MG63 (cell line): Measurements from ENCODE around the gene MACROD2. TPM values are rescaled to one million over a fixed set of nuclear protein-coding genes. Genes with fewer than 3 reads are reported as not detected.
A peak's percentile ranks its signal among the peaks of the same experiment; 100 is the strongest.

ENCODE experiments used
- DNase-seq: peaks from one replicate; pipeline ENCODE4 v3.0.0-alpha.2; 2020
- H3K27me3 ChIP-seq: fragments of 250-450 bp; sonication (Bioruptor Pico); 2 replicates; pipeline ENCODE4 v1.5.1; 2020; ENCODE audit warnings: mild to moderate bottlenecking, moderate library complexity
- H3K36me3 ChIP-seq: fragments of 250-450 bp; sonication (Bioruptor Pico); 2 replicates; pipeline ENCODE4 v1.5.1; 2020; ENCODE audit warnings: mild to moderate bottlenecking, moderate library complexity
- H3K4me3 ChIP-seq: fragments of 250-450 bp; sonication (Bioruptor Pico); 2 replicates; pipeline ENCODE4 v1.5.1; 2020; ENCODE audit warnings: mild to moderate bottlenecking, moderate library complexity
- H3K9me3 ChIP-seq: fragments of 250-450 bp; sonication (Bioruptor Pico); 2 replicates; pipeline ENCODE4 v1.5.1; 2020; ENCODE audit warnings: mild to moderate bottlenecking, moderate library complexity
- total RNA-seq: library from RNA; depleted of rRNA; stranded (reverse); fragments of >200 nt; shearing (Covaris generic); gene quantifications from 2 replicates; pipeline ENCODE4 v1.2.3, GENCODE V29; 2014; ENCODE audit warnings: low replicate concordance

The MACROD2 gene
- total RNA-seq, 1 experiment from 2014 or later, result 0.66 TPM

DNA sequence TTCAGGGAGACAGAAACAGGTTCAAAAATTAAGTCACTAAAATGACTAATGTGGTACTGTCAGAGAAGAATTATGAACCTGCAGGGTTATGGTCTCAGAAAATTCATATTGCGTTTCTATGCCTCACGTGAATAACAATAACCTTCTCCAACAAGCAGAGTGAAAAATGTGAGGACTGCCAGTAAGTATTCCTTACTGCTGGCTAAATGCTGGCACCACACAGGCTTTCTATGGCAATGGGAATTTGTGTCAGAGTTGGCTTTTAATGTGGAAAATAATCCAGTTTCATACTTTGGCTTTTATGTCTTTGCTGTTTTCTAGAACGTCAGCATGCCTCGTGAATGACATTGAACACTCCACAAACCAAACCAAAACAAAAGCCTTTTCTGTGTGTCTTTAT, 1922.0 kb downstream of the MACROD2 start:
- Histone ChIP-seq H3K36me3 (no peaks in the 10 kb centered on the region), H3K27me3 (no peaks in the 10 kb centered on the region), H3K4me3 (no peak overlapping the region), H3K9me3 (no peaks in the 10 kb centered on the region)
- DNase-seq, result no peak

DNA sequence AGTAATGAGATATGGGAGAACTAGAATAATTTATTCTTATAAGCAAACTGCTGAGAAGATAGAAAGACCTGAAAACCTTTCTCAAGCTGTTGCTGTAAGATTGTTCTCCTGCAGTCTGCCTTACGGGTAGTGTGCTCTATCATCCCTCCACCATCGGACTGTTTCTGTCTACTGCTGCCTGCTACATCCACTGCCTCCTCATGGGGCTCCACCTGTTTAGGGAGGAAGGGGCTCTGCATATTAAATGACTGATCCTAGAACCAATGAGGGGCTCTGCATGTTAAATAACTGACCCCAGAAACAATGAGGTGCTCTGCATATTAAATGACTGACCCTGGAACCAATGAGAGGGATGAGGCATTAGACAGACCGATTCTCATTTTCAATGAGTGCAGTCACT, 1923.3 kb downstream of the MACROD2 start:
- H3K36me3 ChIP-seq, result no peaks in the 10 kb centered on the region
- no peak for DNase-seq
- H3K27me3 ChIP-seq, result no peaks in the 10 kb centered on the region
- no peak overlapping the region for H3K4me3 ChIP-seq
- no peaks in the 10 kb centered on the region for H3K9me3 ChIP-seq

DNA sequence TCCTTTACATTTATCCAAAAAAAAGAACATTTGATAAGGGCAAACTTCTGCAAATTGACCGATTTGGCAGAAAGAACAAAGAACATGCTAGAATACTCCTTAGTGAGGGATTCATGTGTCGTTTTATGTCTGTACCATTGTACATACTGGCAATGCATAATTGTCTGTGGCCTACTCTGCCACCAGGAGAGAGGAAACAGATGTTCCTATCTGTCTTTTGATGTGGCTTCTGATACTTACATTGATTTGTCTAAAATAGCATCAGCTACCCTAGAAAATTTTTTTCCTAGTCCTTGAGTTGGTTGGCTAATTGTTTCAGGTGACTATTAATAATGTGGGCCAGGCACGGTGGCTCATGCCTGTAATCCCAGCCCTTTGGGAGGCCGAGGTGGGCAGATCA, 1923.8 kb downstream of the MACROD2 start:
- DNase-seq, result no peak
- H3K4me3 ChIP-seq, result no peak overlapping the region
- no peaks in the 10 kb centered on the region for H3K36me3 ChIP-seq
- H3K9me3 ChIP-seq, result no peaks in the 10 kb centered on the region
- no peaks in the 10 kb centered on the region for H3K27me3 ChIP-seq

DNA sequence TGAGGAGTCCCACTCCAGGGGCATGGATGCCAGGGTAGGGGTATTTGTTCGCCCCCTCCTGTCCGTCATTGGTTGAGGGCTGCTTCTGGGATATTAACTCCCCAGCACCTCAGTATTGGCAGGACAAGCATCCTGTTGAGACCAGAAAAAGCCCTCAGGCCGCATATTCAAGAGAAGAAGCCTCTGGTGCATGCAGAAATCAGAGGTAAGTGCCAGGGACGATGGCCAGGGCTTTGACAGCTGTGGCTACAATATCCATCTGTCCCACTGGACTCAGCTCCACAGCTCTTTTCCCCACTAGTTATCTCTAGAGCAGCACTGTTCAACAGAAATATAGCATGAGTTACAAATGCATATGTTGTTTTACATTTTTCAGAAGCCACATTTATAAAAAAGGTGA, 1926.6 kb downstream of the MACROD2 start:
- no peak for DNase-seq
- Histone ChIP-seq H3K9me3 (no peaks in the 10 kb centered on the region), H3K27me3 (no peaks in the 10 kb centered on the region), H3K36me3 (no peaks in the 10 kb centered on the region), H3K4me3 (no peak overlapping the region)

DNA sequence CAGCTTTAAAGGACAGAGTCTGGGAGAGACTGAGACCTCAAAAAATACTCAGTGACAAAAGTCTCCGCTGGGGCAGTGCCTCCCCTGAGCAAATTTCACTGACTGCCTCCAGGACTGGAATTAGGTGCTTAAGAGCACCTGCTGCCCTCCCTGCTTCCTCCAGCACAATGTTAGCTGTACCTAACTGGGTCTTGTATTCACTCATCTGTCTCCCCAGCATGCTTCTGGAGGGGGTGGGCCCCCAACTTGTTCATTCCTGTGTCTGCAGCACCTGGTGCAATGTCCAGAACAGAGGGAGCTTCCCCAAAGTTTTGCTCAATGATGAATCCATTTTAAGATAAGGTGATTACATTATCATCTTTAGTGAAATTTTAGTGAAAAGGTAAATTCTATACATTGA, 1927.2 kb downstream of the MACROD2 start:
- Histone ChIP-seq H3K4me3 (no peak overlapping the region), H3K36me3 (no peaks in the 10 kb centered on the region), H3K9me3 (no peaks in the 10 kb centered on the region), H3K27me3 (no peaks in the 10 kb centered on the region)
- no peak for DNase-seq

DNA sequence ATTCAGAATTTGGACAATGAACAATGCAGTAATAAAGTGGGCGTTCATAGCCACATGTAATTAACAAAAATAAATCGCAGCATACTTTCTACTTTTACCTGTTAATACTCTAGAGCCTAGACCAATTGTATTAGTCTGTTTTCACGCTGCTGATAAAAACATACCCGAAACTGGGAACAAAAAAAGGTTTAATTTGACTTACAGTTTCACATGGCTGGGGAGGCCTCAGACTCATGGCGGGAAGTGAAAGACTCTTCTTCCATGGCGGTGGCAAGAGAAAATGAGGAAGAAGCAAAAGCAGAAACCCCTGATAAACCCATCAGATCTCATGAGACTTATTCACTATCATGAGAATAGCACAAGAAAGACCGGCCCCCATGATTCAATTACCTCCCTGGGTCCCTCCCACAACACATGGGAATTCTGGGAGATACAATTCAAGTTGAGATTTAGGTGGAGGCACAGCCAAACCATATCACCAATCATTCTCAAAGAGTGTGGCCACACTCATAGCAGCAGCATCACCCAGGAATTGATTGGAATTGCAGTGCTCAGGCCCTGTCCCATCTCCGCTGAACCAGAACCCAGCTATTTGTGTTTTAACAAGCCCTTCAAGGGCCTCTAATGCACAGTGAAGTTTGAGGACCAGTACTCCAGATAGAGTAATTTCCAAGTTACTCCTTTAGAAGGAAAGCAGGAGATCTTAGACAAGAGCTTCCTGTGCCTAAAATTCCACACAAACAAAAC, 1927.9 kb downstream of the MACROD2 start:
- DNase-seq, result no peak
- H3K27me3 ChIP-seq, result no peaks in the 10 kb centered on the region
- H3K36me3 ChIP-seq, result no peaks in the 10 kb centered on the region
- H3K9me3 ChIP-seq, result no peaks in the 10 kb centered on the region
- H3K4me3 ChIP-seq, result no peak overlapping the region

DNA sequence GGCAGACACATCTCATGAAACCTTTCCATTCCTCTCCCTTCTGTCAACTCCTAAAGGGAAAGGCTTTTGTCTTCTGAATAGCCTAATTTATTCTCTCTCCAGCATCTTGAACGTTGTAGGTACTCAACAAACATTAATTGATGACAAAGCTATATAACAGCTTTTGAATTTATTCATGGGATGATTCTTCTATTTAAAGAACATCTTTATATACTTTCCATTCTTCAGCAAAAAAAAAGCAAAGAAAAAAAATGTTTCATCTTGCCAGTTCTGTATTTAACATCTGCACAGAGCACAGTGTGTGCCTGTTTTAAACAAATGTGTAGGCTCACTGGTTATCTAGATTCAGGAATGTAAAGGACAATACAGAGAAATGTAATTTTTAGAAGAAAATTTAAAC, 1929.2 kb downstream of the MACROD2 start:
- DNase-seq, result no peak
- H3K9me3 ChIP-seq, result no peaks in the 10 kb centered on the region
- H3K4me3 ChIP-seq, result no peak overlapping the region
- no peaks in the 10 kb centered on the region for H3K36me3 ChIP-seq
- no peaks in the 10 kb centered on the region for H3K27me3 ChIP-seq

DNA sequence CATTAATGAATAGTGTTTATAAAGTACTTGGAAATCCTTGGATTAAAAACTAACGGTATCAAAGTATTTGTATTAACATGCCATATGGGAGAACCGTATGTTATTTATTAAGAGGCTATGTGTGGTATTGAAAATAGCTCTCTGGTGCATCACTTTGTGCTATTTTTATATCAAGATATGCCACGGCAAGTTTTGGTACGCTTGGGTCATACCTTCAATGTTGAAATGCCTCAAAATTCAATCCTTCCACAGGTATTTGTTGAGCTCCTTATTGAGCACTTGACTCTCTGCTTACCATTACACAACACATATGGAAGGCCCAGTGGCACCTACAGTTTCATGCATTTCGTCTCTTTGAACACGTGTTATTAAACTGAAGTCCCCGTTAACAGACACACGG, 1930.1 kb downstream of the MACROD2 start:
- DNase-seq, result no peak
- no peaks in the 10 kb centered on the region for H3K36me3 ChIP-seq
- no peak overlapping the region for H3K4me3 ChIP-seq
- H3K9me3 ChIP-seq, result no peaks in the 10 kb centered on the region
- H3K27me3 ChIP-seq, result no peaks in the 10 kb centered on the region

DNA sequence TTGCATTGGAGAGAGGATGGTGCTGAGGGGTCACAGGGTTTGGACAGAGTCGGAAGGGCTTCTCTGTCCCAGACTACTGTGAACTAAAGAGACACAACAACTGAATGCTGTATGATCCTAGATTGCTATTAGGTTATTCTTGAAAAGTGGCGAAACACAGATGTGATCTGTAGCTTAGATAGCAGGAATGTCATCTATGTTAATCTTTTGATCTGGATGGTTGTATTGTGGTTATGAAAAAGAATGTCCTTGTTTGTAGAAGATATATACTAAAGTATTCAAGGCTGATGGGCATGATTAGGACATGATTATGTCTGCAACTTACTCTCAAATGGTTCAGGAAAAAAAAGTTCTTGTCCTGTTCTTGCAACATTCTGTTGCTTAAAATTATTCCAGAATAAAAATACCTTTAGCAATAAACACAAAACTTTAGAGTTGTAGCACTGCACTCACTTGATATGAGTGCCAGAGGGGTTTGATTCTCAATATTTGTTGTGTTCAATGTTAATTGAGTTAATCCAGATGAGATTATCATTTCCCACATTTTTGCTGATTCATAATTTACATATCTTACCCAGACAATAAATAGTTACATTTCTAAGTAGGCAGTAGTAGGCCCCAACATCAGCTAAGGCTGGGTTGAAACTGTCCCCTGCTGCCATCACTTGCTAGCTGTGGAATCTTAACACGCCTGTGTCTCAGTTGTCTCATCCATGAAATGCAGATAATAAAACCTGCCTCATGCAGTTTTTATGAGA, 1932.8 kb downstream of the MACROD2 start:
- Histone ChIP-seq H3K9me3 (no peaks in the 10 kb centered on the region), H3K27me3 (no peaks in the 10 kb centered on the region), H3K36me3 (no peaks in the 10 kb centered on the region), H3K4me3 (no peak overlapping the region)
- DNase-seq, result no peak

DNA sequence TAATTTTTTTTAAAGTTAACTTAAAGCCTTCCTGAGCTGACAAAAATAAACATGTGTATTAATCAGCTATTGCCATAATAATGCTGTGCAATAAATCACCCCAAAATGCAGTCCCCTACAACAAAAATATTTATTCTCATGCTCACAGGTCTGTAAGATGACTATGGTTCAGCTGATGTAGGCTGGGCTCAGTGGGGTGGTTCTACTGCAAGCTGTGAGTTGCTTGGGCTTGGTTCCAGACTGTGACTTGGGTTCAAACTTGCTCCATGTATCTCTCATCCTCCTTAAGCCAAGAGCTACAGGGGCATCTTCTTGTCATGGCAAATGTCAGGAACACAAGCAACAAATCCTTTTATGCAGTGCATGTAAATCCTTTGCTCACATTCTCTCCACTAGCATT, 1933.6 kb downstream of the MACROD2 start:
- no peak for DNase-seq

DNA sequence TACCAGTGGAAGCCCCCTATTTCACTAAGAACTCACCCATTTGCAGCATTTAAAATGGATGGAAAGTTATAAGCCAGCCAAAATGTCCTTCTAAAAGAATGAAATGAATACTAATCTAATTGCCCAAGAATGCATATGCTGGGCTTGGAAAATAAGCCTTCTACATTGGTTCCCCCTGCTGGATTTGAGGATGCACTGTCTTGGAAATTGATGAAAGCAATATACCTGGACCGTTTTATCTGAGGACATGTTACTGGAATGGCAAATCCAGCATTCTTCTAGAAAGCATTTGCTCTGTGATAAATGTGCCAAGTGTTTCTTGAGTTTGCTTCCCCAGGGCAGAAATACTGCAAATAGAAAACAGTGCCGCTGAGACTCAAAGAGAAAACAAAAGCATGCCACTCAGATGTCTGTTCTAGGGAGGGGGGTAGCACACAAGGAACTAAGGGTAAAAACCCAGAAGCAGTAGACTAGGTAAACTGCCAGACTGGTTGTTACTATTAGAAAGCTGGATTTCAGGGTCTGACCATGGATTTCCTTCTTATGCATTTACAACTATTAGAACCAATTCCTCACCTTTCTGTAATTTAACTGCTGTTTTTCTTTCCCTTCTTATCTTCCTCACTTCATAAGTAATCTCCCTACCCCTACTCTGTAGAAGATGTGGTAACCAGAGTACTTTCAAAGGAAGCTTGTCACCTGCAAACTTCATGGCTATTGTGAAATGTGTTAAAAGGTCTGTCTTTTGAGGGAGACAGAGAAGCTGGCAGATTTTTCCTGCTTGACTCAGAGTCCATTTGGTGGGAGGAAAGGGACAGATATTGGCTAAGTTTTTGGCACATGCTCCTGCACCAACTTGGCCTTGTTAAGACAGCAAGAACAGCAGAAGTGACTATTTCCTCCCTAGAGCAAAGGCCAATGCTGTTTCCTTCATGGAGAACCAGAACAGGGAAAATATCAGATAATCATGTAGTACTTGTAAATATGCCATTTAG, 1935.3 kb downstream of the MACROD2 start:
- Histone ChIP-seq H3K4me3 (no peak overlapping the region), H3K9me3 (no peaks in the 10 kb centered on the region), H3K36me3 (no peaks in the 10 kb centered on the region), H3K27me3 (no peaks in the 10 kb centered on the region)
- no peak for DNase-seq

More for the DNA sequence above, 1933.6 kb downstream of the MACROD2 start:
- Histone ChIP-seq H3K9me3 (no peaks in the 10 kb centered on the region), H3K4me3 (no peak overlapping the region), H3K36me3 (no peaks in the 10 kb centered on the region), H3K27me3 (no peaks in the 10 kb centered on the region)

DNA sequence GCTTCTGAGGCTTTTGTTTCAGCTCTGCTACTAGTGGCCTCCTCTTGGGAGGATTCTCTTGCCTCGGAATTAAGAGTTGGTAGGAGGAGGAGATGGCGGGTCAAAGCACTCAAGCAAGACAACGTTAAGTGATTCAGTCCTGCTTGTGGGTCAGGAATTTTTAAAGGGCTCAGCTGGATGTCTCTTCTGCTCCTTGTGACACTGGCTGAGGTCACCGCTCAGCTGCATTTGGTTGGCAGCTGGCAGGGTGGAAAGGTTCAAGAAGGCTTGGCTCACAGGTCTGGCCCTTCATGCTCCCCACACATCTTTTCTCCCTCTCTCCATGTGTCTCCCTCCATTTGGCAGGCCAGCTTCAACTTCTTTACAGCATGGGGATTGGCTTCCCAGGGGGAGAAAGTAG, 1936.6 kb downstream of the MACROD2 start:
- no peaks in the 10 kb centered on the region for H3K27me3 ChIP-seq
- no peaks in the 10 kb centered on the region for H3K36me3 ChIP-seq
- DNase-seq, result no peak
- no peaks in the 10 kb centered on the region for H3K9me3 ChIP-seq
- no peak overlapping the region for H3K4me3 ChIP-seq

DNA sequence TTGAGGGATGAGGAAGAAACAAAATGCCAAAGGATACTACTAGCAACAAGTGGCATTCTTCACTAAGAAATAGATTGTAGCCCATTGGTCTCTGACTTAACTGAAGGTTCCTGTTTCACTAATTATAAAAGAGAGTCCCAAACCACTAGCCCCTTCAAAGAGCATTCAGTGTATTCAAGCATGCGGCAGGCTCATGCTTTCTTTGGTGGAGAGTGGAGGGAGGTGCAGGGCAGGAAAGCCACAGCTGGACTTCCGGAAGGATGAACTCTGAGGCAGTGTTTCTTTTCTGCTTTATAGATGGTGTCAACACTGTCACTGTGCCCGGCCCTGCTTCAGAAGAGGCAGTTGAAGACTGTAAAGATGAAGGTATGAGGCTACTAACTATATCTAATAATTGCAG, 1941.9 kb downstream of the MACROD2 start:
- Histone ChIP-seq H3K36me3 (no peaks in the 10 kb centered on the region), H3K9me3 (no peaks in the 10 kb centered on the region), H3K4me3 (no peak overlapping the region), H3K27me3 (no peaks in the 10 kb centered on the region)
- no peak for DNase-seq

DNA sequence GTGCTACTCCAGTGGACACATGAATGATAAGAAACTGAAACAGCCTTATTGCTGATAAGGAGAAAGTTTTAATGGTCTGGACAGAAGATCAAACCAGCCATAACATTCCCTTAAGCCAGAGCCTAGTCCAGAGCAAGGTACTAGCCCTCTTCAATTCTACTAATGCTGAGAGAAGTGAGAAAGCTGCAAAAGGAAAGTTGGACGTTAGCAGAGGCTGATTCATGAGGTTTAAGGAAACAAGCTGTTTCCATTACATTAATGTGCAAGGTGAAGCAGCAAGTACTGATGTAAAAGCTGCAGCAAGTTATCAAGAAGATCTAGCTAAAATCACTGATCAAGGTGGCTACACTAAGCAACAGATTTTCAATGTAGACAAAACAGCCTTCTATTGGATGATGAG, 1943.5 kb downstream of the MACROD2 start:
- H3K9me3 ChIP-seq, result no peaks in the 10 kb centered on the region
- H3K27me3 ChIP-seq, result no peaks in the 10 kb centered on the region
- no peak overlapping the region for H3K4me3 ChIP-seq
- no peak for DNase-seq
- H3K36me3 ChIP-seq, result no peaks in the 10 kb centered on the region

DNA sequence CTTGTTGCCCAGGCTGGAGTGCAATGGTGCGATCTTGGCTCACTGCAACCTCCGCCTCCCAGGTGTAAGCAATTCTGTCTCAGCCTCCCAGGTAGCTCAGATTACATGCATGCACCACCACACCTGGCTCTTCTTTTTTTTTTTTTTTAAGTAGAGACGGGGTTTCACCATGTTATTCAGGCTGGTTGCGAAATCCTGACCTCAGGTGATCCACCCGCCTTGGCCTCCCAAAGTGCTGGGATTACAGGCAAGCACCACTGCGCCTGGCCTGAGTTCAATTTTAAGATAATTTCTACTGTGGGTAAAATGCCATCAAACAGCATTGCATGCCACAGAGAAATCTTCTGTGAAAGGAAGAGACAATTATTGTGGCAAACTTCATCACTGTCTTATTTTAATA, 1944.8 kb downstream of the MACROD2 start:
- no peak overlapping the region for H3K4me3 ChIP-seq
- H3K9me3 ChIP-seq, result no peaks in the 10 kb centered on the region
- DNase-seq, result no peak
- no peaks in the 10 kb centered on the region for H3K27me3 ChIP-seq
- H3K36me3 ChIP-seq, result no peaks in the 10 kb centered on the region

DNA sequence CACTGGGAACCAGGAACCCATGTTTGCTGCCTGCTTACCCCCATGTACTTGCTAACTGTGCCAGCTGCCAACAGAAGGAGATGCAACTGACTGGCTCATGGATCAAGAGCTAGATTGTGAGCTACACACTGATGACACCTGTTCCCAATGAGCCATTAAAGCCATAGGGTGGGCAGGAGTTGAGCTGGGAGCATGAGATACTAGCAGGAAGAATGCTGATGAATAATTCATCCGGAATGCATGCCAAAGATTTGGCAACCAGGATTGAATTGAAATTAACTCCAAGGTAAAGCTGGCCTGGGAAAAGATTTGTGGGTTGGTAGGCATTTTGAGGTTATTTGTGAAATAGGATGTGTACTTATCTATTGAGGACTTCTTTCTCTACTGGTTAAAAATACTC, 1946.8 kb downstream of the MACROD2 start:
- no peaks in the 10 kb centered on the region for H3K27me3 ChIP-seq
- no peaks in the 10 kb centered on the region for H3K36me3 ChIP-seq
- DNase-seq, result peak; percentile 2
- no peak overlapping the region for H3K4me3 ChIP-seq
- no peaks in the 10 kb centered on the region for H3K9me3 ChIP-seq

DNA sequence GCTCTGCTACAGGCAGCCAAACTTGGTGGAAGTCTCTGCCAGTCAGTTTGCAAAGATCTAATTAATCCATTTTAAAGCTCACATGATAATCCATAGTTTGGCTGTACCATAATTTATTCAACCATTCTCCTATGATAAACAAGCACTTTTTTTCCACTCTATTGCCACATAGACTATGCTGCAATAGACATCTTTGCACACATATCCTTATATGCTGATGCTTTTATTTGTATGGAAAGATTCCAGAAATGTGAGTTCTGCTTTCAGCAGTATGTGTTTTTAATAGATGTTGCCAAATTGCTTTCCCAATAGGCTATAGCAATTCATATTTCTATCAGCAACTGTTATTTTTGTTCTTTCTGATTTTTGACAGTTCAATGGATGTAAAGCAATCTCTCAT, 1950.0 kb downstream of the MACROD2 start:
- no peak for DNase-seq
- H3K4me3 ChIP-seq, result no peak overlapping the region
- H3K9me3 ChIP-seq, result no peaks in the 10 kb centered on the region
- H3K27me3 ChIP-seq, result no peaks in the 10 kb centered on the region
- H3K36me3 ChIP-seq, result no peaks in the 10 kb centered on the region
